MV-4-11 (cell line): ENCODE results near the gene GPSM1.

Experiments
- DNase-seq: peaks from one replicate; lab custom pipeline; 2025; lab: John Stamatoyannopoulos, UW

The GPSM1 gene

DNA sequence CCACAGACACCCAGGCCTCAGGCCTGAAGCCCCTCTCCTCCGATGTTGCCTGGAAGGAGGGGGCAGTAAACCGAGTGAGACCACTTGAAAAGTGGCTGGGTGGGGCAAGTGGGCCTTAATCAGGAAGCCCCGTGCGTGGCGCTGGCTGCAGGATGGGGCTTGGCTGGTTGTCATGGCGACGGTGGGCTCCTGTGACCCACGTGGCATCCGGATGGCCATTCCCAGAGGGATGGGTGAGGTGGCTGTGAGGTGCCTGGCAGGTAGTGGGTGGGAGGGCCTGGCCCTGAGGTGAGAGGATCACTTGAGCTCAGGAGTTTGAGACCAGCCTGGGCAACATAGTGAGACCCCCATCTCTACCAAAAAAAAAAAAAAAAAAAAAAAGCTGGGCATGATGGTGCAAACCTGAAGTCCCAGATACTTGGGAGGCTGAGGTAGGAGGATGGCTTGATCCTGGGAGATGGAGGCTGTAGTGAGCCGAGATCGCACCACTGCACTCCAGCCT is 5.2 kb downstream of the GPSM1 start:
- no peak for DNase-seq

DNA sequence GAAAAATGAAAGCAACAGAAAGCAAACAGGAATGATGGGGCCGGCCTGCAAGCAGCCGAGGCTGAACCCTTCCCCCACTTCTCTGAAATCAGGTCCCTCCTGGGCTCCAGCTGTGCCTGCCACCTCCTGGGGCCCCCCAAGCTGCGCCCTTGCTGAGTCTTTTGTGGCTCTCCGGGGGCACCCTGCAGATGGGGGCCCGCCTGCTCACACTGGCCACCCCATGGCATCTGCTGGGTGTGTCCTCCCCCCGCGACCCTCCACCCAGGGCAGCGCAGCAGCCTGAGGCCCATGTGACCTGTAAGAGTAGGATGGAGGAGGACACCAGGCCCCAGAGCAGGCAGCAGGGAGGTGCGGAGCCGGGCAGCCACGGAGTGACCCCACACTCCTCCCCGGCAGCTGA is 5.7 kb downstream of the GPSM1 start:
- DNase-seq, result no peak

DNA sequence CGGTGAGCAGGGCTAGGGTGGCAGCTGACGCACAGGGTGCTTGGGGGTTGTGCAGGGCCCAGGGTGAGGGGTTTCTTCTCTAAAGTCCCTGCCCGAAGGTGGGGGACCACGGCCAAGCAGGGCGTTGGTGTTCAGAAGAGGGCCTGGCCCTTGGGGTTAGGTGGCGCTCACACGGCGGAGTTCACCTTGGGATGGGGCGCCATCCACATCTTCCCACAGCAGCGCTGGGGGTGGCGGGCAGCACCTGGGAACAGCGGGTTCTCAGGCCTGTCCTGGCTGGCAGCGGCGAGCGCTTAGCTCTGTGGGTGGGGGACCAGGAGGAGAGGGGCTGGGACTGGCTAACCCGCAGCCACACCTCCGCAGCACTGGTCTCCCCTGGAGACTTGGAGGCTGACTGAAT is 6.1 kb downstream of the GPSM1 start:
- no peak for DNase-seq

DNA sequence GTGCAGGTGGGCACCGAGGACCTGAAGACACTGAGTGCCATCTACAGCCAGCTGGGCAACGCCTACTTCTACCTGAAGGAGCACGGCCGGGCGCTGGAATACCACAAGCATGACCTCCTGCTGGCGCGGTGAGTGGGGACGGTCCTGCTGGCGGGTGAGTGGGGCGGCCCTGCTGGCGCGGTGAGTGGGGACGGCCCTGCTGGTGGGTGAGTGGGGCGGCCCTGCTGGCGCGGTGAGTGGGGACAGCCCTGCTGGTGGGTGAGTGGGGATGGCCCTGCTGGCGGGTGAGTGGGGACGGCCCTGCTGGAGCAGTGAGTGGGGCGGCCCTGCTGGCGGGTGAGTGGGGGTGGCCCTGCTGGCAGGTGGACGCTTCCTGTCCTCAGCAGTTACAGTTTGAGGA is 7.2 kb downstream of the GPSM1 start:
- DNase-seq, result no peak

DNA sequence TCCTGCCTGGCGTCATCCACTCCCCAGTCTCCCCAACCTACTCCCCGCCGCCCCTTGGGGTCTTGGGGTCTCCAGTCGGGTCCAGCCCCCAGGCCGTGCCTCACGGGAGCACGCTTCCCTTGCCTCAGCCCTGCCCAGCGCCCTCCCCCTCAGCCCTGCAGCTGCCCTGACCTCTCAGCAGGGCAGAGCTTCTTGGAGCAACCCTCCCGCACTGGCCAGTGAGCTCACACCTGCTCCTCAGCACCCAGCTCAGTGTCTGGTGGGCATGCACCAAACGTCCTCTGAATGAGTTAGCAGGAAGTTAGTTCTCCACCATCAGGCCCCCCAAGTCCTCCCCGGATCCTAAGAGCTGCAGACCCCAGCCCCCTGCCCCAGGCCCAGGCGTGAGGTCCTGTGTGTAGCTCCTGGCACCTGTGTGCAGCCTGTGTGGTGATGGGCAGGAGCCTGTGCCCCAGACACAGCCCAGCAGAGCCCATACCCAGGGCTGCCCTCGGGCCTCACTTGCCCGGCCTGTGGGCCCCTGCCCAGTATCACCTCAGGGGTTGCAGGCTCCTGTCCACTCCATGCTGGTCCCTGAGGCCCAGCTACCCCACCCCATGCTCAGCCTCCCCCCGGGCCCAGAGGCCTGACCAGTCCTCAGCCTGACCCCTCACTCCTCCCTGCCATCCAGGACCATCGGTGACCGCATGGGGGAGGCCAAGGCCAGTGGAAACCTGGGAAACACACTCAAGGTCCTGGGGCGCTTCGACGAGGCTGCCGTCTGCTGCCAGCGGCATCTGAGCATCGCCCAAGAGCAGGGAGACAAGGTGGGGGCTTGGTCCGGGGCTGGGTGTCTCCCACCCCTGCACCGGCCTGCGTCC is 8.2 kb downstream of the GPSM1 start:
- DNase-seq, result no peak

DNA sequence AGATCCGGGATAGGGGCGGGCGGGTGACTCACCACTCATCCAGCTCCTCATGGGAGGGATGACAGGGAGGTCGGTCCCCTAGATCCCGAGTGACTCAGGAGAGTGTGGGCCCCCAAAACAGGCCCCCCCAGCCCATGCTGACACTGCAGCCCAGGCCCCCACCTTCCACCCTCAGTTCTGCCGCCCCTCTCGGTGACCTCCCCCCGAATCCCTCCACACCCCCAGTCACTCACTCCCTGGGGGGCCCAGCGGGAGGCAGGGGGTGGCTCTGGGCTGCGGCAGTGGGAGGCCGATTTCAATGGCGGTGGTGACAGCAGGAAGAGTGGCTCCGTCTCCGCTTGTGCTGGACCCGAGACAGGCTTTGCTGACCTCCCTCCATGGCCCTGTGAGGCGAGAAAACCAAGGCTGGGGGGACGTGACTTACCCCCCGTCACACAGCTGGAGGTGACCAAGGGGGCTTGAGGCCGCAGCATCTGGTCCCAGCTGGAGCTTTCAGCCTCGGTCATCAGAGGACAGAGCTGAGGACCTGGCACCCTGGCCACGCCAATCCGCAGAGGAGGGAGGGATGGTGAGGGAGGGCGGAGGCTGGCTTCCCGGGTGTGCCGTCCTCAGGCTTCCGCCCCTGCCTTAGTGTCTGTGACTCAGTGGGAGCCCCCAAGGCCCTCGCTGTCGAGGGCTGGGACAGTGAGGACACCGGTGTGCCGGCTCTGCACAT is 9.0 kb downstream of the GPSM1 start:
- no peak for DNase-seq

DNA sequence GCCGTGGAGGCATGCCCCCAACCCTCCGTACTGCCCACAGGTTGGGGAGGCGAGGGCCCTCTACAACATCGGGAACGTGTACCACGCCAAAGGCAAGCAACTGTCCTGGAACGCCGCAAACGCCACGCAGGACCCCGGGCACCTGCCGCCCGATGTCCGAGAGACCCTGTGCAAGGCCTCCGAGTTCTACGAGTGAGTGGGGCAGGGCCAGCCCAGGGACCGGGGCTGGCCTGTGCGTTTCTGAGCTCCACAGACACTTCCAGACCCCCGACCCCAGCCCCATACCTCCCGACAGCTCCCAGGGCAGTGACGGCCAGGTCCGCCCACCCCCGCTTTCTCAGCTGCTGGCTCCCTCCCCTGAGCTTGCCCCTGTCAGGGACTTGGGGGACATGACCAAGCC is 9.5 kb downstream of the GPSM1 start:
- no peak for DNase-seq

DNA sequence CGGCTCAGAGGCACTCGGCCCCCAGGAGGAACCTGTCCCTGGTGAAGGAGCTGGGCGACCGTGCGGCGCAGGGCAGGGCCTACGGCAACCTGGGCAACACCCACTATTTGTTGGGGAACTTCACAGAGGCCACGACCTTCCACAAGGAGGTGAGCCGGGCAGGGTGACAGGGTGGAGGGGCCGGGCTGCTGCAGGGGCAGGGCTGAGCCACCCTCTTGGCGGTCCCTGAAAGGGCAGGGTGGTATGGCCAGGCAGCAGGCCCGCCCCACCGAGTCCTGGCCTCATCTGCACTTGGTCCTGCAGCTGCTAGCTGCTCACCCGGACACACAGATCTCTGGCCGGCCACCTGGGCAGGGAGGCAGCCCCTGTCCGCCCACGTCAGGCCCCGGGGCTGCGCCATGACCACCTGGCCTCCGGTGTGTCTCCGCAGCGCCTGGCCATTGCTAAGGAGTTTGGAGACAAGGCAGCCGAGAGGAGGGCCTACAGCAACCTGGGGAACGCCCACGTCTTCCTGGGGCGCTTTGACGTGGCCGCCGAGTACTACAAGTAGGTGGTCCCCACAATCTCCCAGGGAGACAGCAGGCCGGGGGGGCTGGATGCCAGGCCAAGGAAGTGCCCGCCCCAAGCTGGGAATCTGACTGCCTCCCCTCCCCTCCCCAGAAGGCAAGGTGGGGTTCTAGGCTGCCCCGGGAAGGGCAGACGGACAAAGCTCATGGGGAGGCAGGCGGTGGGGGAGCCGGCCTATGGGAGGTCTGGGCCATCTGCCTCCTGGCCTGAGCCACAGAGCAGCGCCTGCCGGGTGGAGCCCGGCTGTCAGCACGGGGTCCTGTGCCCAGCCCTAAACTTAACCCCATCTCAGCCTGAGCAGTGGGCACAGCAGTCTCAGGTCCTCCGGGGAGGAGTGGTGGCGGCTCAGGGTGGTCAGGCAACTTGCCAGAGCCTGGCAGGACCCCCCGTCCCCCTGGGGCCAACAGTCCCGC is 10.4 kb downstream of the GPSM1 start:
- no peak for DNase-seq

DNA sequence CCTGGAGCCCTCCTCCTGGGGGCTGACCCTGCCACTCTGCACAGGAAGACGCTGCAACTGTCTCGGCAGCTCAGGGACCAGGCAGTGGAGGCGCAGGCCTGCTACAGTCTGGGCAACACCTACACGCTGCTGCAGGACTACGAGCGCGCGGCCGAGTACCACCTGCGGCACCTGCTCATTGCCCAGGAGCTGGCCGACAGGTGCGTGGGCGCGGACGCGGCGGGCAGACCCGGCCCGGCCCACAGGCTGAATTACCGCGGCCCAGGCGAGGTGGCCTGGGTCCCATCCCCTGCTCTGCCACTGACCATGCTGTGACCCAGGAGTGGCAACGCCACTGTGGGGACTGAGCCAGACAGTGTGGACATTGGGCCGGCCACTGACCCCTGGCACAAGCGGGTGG is 11.2 kb downstream of the GPSM1 start:
- DNase-seq, result no peak

DNA sequence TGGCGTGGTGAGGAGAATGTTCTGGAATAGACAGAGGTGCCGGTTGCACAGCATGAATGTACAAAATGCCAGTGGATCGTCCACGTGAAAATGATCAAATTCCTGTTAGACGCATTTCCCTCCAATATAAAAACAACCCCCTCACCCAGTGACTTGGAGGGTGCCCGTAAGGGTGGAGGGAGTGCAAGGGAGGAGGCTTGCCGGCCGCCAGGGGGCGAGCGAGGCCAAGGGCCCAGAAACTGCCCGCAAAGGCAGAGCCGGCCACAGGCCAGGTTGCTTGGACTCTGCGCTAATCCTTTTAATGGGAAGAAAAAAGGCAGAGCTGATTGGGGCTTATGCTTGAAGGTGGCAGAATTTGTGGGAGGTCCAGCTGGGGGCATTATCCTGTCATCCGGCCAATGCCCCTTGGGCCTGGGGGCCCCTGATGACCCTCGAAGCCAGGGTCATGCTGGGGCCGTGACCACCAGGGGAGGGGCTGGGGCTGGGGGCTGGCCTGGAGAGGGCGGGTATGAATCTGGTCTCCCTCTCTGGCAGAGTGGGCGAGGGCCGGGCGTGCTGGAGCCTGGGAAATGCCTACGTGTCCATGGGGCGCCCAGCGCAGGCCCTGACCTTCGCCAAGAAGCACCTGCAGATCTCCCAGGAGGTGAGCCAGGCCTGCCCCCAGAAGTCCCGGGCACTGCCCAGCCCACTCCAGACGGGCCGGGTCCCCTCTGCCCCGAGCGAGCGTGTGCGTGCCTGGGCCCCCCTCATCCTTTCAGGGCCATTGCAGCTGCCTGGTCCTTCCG is 12.0 kb downstream of the GPSM1 start:
- DNase-seq, result peak; percentile 35

DNA sequence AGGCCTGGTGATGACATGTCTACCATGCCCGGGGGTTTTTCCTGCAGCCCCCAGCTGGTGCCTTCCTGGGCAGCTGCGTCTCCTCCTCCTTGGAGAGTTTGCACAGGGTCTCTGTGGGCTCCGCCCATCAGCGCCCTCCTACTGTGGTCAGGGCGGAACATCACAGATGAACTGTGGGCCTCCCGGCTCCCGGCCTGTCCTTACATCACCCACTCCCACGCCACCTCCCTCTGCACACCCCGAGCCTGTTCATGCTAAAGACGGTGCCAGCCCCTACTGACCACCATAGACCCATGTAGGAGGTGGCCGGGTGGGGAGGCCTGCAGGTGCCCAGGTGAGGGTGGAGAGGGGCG is 12.6 kb downstream of the GPSM1 start:
- no peak for DNase-seq

DNA sequence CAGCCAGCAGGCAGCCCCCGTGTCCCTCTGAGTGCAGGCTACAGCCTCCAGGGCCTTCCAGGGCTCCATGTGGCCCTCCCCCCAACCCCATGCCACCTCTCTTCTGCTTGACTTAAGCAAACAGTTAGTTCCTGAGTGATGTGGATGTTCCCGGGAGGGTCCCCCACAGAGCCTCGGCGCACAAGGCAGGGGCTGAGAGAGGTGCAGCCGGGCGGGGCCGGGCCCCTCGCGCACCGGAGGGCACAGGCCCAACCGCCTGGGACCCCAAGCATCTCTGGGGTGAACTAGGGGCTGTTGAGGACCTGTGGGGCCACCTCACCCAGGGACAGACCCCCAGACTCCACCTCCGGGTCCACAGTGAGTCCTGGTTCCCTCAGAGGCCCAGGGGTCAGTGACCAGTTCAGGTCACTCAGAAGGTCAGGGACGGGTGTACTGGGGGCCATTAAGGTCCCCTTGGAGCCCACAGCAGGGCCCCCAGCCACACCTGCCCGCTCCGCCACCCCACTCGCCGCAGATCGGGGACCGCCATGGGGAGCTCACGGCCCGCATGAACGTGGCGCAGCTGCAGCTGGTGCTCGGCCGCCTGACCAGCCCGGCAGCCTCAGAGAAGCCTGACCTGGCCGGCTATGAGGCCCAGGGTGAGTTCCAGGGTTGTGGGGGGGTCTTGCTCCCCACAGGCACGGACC is 13.2 kb downstream of the GPSM1 start:
- no peak for DNase-seq

DNA sequence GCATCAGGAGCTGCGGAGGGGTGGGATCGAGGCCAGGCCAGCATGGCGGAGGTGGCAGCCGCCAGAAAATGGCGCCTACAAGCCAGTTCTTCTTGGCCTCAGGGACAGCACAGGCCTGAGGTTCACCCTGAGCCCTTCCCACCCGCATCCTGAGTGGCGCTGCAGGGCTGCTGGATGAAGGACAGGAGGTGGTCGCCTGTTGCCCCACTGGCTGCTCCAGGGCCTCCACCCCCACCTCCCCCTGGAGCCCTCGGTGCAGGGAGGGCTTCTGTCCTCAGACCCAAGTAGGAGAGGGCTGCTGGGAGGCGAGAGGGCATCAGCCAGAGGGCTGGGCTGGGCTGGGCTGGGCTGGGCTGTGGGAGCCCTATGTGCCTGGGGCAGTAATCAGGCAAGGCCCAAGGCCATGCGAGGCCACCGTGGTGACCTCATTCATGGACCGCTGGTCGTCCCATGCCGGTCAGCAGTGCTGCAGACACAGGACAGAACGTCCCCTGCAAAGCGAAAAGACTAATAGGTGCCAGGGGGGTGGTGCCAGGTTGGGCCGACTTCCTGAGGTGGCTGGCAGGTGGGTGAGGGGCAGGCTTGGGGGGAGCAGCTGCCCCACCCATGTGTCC is 13.8 kb downstream of the GPSM1 start:
- DNase-seq, result no peak

DNA sequence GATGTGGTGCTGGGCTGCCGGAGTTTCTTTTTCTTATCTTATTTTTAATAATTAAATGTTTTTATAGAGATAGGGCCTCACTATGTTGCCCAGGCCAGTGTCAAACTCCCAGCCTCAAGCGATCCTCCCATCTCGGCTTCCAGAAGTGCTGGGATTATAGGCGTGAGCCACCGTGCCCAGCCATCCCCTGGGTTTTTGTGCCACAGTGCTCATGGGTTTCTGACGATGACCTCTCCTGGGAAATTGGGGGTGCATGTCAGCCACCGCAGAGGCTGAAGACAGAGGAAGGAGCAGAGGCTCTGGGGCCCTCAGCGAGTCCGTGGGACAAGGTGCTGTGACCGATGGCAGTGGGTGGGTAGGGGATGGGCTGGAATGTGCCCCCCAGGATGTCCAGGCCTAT is 14.4 kb downstream of the GPSM1 start:
- no peak for DNase-seq

DNA sequence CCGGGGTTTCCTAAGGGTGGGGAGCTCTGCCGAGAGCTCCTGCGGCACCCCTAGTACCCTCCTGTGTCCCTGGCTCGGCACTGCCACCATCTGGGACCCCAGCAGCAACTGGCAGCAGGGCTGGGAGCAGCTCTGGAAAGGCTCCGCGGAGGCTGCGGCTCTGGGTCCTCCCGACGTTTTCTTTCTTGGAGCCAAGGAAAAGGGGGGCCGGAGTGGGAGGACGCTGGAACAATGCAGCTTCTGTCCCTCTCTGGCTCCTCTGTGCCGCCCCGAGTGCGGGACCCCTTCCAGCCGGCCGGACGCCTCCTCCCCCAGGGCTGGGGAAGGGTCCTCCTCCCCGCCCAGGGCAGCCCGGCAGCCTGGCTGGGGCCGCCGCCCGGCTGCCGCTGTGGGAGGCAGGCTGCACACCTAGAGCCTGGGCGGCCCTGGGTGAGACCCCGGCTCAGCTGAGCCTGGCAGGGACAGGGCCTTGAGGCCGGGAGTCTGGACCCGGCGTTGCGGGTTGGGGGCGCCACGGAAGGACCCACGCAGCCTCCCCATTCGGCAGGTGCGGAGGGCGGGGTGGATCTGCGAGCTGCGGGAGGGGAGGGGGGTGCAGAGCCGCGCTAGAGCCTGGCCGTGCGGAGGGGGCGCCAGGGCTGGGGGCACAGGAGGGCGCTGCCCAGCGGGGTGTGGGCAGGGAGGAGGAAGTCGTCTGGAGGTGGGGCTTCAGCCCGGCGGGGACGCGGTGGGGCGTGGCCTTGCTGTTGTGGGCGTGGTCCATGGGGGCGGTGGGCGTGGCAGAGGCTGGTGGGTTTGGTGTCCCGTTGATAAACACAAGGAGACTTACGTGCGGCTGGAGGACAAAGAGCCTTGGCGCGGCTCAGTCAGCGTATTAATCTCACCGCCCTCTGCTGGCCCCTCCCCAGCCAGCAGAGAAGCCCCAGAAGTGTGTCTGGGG is 15.1 kb downstream of the GPSM1 start:
- peak; percentile 50 for DNase-seq

DNA sequence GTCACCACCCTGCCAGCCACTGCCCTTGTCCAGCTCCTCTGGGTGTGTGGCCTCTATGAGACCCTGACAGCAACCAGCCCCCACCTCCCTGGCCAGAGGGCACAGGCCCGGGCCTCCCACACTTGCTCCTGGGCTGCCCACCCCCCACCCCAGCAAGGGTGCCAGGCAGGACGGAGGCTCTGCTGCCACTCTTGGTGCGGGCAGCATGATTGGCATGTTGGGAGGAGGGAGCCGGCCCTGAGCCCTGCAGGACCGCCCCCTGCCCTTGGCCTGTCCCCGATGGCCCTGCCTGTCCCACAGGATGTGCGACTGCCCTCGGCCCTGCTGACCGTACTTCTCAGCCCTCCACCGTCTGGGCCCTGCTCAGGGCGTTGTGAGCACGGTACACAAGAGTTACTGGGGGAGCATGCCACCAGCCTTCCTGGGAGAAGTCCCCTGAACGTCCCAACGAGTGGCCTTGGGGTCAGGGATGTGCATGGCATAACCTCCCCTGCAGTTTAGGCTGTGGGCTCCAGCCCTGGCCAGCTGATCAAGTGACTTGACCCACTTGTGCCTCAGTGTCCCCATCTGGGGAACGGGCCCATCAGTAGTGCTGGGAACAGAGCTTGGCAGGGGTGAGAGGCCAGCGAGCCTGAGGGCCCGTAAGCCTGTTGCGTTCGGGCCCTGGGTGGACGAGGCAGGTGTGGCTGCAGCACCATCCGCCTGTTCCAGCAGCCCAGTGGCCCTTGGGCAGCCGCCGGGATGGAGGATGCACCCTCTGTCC is 16.0 kb downstream of the GPSM1 start:
- DNase-seq, result no peak

DNA sequence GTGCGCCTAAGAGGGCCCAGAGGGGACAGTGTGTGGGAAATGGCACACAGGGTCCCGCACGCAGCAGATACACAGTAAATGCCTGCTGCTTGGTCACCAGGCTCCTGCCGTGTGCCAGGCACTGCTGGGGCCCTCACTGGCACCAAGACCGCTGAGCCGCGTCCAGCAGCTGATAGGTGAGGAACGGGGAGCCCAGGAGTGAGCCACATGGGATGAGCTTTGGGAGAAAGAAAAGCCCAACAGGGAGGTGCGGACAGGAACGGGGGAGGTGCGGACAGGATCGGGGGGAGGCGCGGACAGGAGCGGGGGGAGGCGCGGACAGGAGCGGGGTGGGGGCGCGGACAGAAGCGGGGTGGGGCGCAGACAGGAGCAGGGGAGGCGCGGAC is 16.5 kb downstream of the GPSM1 start:
- no peak for DNase-seq

DNA sequence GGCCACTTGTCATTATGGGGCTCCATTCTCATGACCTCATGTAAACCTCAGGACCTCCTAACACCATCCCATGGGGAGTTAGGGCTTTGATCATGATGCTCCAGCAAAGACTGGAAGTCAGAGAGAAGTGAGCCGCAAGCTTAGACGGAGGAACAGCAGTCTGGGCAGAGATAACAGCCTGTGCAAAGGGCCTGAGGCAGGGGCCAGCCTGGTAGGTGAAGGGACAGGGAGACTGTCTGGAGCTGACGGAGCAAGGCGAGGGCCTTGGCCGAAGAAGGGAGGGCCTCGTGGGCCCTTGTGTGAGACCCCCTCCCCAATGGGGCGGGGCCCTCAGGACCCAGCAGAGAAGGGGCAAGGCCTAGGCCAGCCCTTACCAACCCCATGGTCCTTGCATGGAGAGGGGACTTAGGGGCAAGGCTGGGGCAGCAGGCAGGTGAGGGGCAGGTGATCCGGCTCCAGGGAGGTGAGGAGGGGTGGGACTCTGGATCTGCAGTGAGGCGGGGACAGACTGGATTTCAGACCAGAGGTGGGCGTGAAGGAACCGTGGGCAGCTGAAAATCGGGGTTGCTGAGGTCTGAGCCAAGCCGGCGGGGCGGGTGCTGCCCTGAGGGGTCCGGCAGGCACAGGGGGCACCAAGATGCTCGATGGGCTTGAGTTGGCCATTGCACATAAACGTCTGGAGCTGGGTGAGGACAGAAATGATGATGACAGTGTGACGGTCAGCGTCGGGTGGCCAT is 17.4 kb downstream of the GPSM1 start:
- no peak for DNase-seq
